OCI-LY1 (cell line): ENCODE measurements around the gene SHOX.
"Not testable (repeated sequence)": the region's sequence is repeated elsewhere in the genome, so short reads cannot be mapped to it uniquely, and the experiment has no call there.

Experiments
- H2AFZ ChIP-seq: fragments of 200-600 bp; sonication (generic), shearing (Covaris generic); 2 replicates; pipeline ENCODE4 v1.6.0; 2014; ENCODE audit warnings: antibody characterized with exemption, mild to moderate bottlenecking, low read length
- H3F3A ChIP-seq: fragments of 200-600 bp; sonication (generic), shearing (Covaris generic); 2 replicates; pipeline ENCODE4 v1.6.0; 2014; ENCODE audit warnings: mild to moderate bottlenecking, antibody characterized with exemption, low read length, moderate library complexity; ENCODE audit not compliant: insufficient read depth
- H3K27ac ChIP-seq: fragments of 200-600 bp; sonication (generic); 2 replicates; pipeline ENCODE4 v1.5.1; 2014; ENCODE audit warnings: low read length, mixed run types, mild to moderate bottlenecking, low read depth; ENCODE audit not compliant: poor library complexity, severe bottlenecking
- H3K27me3 ChIP-seq: fragments of 200-600 bp; sonication (generic); 2 replicates; pipeline ENCODE4 v1.6.0; 2014; ENCODE audit warnings: antibody characterized with exemption, mild to moderate bottlenecking, low read length, moderate library complexity; ENCODE audit not compliant: insufficient read depth
- H3K36me3 ChIP-seq: fragments of 200-600 bp; sonication (generic); 2 replicates; pipeline ENCODE4 v1.6.1; 2014; ENCODE audit warnings: mild to moderate bottlenecking, antibody characterized with exemption, low read length, moderate library complexity, mixed read lengths; ENCODE audit not compliant: insufficient read depth
- H3K4me1 ChIP-seq: fragments of 200-600 bp; sonication (generic); 2 replicates; pipeline ENCODE4 v1.5.1; 2014; ENCODE audit warnings: mild to moderate bottlenecking, low read length, moderate library complexity; ENCODE audit not compliant: insufficient read depth, severe bottlenecking
- H3K4me2 ChIP-seq: fragments of 200-600 bp; sonication (generic), shearing (Covaris generic); 2 replicates; pipeline ENCODE4 v1.6.1; 2014; ENCODE audit warnings: low read length
- H3K4me3 ChIP-seq: fragments of 200-600 bp; sonication (generic); 2 replicates; pipeline ENCODE4 v1.5.1; 2014; ENCODE audit warnings: low read length, low read depth, mild to moderate bottlenecking, mixed read lengths; ENCODE audit not compliant: poor library complexity, severe bottlenecking
- H3K79me2 ChIP-seq: fragments of 200-600 bp; shearing (Covaris generic); 2 replicates; pipeline ENCODE4 v1.6.1; 2016; ENCODE audit warnings: mixed run types, low read length, mixed read lengths; ENCODE audit not compliant: insufficient read depth
- H3K9ac ChIP-seq: fragments of 200-600 bp; sonication (generic), shearing (Covaris generic); 2 replicates; pipeline ENCODE4 v1.6.1; 2014; ENCODE audit warnings: mild to moderate bottlenecking, low read length, mixed read lengths
- H3K9me2 ChIP-seq: fragments of 200-600 bp; sonication (generic), shearing (Covaris generic); 2 replicates; pipeline ENCODE4 v1.6.1; 2014; ENCODE audit warnings: low read depth, mild to moderate bottlenecking, low read length, mixed read lengths
- H3K9me3 ChIP-seq: fragments of 200-600 bp; shearing (Covaris generic); 2 replicates; pipeline ENCODE4 v1.6.1; 2014; ENCODE audit warnings: low read length, mixed read lengths
- H4K20me1 ChIP-seq: fragments of 200-600 bp; sonication (generic), shearing (Covaris generic); 2 replicates; pipeline ENCODE4 v1.6.0; 2016; ENCODE audit warnings: mild to moderate bottlenecking, low read length; ENCODE audit not compliant: insufficient read depth
- EZH2 ChIP-seq: fragments of 200-600 bp; sonication (generic), shearing (Covaris generic); IDR thresholded peaks from 2 replicates; pipeline ENCODE4 v1.8.0; 2017; ENCODE audit warnings: borderline replicate concordance, mixed run types, mild to moderate bottlenecking, antibody characterized with exemption, low read length, moderate library complexity, mixed read lengths
- TF ChIP-seq, protein P1 (sequence below): fragments of 200-600 bp; sonication (generic), shearing (Covaris generic); IDR thresholded peaks from 2 replicates; pipeline ENCODE4 v1.5.1; 2017; ENCODE audit warnings: mild to moderate bottlenecking, antibody characterized with exemption, low read length, moderate library complexity, mixed read lengths

The SHOX gene

GRCh38 chrX:650324-650723 lies 19.7 kb downstream of the SHOX start:
- H2AFZ ChIP-seq: no peak overlapping the region
- TF ChIP-seq, protein P1, sequence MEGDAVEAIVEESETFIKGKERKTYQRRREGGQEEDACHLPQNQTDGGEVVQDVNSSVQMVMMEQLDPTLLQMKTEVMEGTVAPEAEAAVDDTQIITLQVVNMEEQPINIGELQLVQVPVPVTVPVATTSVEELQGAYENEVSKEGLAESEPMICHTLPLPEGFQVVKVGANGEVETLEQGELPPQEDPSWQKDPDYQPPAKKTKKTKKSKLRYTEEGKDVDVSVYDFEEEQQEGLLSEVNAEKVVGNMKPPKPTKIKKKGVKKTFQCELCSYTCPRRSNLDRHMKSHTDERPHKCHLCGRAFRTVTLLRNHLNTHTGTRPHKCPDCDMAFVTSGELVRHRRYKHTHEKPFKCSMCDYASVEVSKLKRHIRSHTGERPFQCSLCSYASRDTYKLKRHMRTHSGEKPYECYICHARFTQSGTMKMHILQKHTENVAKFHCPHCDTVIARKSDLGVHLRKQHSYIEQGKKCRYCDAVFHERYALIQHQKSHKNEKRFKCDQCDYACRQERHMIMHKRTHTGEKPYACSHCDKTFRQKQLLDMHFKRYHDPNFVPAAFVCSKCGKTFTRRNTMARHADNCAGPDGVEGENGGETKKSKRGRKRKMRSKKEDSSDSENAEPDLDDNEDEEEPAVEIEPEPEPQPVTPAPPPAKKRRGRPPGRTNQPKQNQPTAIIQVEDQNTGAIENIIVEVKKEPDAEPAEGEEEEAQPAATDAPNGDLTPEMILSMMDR: no peak
- TF ChIP-seq EZH2: no peak
- no peaks in the 10 kb centered on the region for H3F3A ChIP-seq
- H3K36me3 ChIP-seq: no peaks in the 10 kb centered on the region
- H3K27me3 ChIP-seq: peaks cover 3% of the 10 kb centered on the region; the same call in 1 of the 2 replicates
- no peaks in the 10 kb centered on the region for H3K79me2 ChIP-seq
- no peak overlapping the region for H3K4me2 ChIP-seq
- no peaks in the 10 kb centered on the region for H4K20me1 ChIP-seq
- H3K27ac ChIP-seq: no peak overlapping the region
- H3K9me3 ChIP-seq: no peaks in the 10 kb centered on the region
- no peaks in the 10 kb centered on the region for H3K4me1 ChIP-seq
- no peak overlapping the region for H3K4me3 ChIP-seq
- no peaks in the 10 kb centered on the region for H3K9me2 ChIP-seq
- no peak overlapping the region for H3K9ac ChIP-seq

- peaks cover 3% of the 10 kb centered on the region; the same call in 1 of the 2 replicates for H3K27me3 ChIP-seq
These were observed 20.2 kb downstream of the SHOX start for GRCh38 chrX:650811-651210.

DNA sequence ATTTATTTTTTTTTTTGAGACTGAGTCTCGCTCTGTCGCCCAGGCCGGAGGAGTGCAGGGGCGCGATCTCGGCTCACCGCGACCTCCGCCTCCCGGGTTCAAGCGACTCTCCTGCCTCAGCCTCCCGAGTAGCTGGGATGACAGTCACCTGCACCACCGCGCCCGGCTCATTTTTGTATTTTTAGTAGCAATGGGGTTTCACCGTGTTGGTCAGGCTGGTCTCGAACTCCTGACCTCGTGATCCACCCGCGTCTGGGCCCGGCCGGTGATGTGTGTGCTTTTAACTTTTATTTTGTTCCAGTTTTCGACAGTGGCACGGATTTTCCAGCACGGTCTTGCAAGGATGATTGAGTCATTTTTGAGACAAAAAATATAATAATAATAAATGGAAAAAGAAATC lies 21.3 kb downstream of the SHOX start:
- H3K9me2 ChIP-seq, H3K27ac ChIP-seq, H3K9me3 ChIP-seq: not testable (repeated sequence)

More at GRCh38 chrX:650811-651210, 20.2 kb downstream of the SHOX start:
- H3K79me2 ChIP-seq: no peaks in the 10 kb centered on the region
- H3K9me3 ChIP-seq: no peaks in the 10 kb centered on the region
- H3K9ac ChIP-seq: no peak overlapping the region
- H3K36me3 ChIP-seq: no peaks in the 10 kb centered on the region
- no peaks in the 10 kb centered on the region for H3F3A ChIP-seq
- H2AFZ ChIP-seq: no peak overlapping the region
- no peak for TF ChIP-seq EZH2
- TF ChIP-seq, protein P1: no peak
- H3K4me1 ChIP-seq: no peaks in the 10 kb centered on the region
- no peaks in the 10 kb centered on the region for H4K20me1 ChIP-seq
- no peak overlapping the region for H3K4me2 ChIP-seq
- no peak overlapping the region for H3K27ac ChIP-seq
- H3K4me3 ChIP-seq: no peak overlapping the region
- H3K9me2 ChIP-seq: no peaks in the 10 kb centered on the region

DNA sequence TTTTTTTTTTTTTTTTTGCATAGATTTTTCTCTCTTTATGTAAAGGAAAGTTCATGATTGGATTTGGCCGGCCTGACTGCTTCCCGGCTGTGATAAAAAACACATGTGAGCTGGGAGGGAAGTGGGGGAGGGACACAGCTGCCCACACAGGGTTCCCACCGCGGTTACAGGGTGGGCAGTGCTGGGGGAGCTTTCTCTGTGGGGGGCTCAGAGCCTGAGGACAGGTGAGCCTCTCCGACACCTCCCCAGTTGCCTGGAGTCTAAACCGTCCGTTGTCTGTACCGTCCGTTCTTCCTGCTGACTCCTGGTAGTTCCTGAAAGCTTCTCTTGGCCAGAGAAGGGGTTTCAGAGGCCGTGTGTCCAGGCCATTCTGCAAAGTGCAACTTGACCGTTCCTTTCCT lies 21.8 kb downstream of the SHOX start:
- Histone ChIP-seq H3K36me3 (no peaks in the 10 kb centered on the region), H3K9me3 (no peaks in the 10 kb centered on the region), H3F3A (no peaks in the 10 kb centered on the region), H2AFZ (no peak overlapping the region), H3K4me3 (no peak overlapping the region), H4K20me1 (no peaks in the 10 kb centered on the region), H3K27ac (no peak overlapping the region), H3K4me1 (no peaks in the 10 kb centered on the region), H3K4me2 (no peak overlapping the region), H3K27me3 (peaks cover 3% of the 10 kb centered on the region; the same call in 1 of the 2 replicates), H3K9ac (no peak overlapping the region), H3K9me2 (no peaks in the 10 kb centered on the region), H3K79me2 (no peaks in the 10 kb centered on the region)
- TF ChIP-seq, protein P1: no peak
- TF ChIP-seq EZH2: no peak

More for the DNA sequence above, 21.3 kb downstream of the SHOX start:
- not testable (repeated sequence) for H2AFZ ChIP-seq, H3K4me3 ChIP-seq, H3K4me1 ChIP-seq, H3K79me2 ChIP-seq, H3F3A ChIP-seq, H3K4me2 ChIP-seq, H3K27me3 ChIP-seq, H3K36me3 ChIP-seq, H4K20me1 ChIP-seq, H3K9ac ChIP-seq
